Measurements from ENCODE around the gene MYZAP. TPM values are rescaled to one million over a fixed set of nuclear protein-coding genes. Genes with fewer than 3 reads are reported as not detected.
A peak's percentile ranks its signal among the peaks of the same experiment; 100 is the strongest.

MYZAP gene
- total and polyA plus RNA-seq, 7 donors, result 7.2 to 55.6 (median 39.1) TPM

GRCh38 chr15:57565311-57565710, 26.4 kb upstream of the MYZAP start:
- TF ChIP-seq POLR2A (IDR thresholded peaks at IDR 0.05) (no peak), EP300 (IDR thresholded peaks at IDR 0.05) (no peak), CTCF (IDR thresholded peaks at IDR 0.05) (no peak), POLR2AphosphoS5 (IDR thresholded peaks at IDR 0.05) (no peak)
- no peaks in the 10 kb centered on the region for H3K27me3 ChIP-seq
- no peak for DNase-seq
- no peak overlapping the region for H3K27ac ChIP-seq
- no peak overlapping the region for H3K4me3 ChIP-seq
- peaks cover 0 to 27% (median 21%) of the 10 kb centered on the region in 4 donors for H3K4me1 ChIP-seq
- intact Hi-C loops (cut with DNase I), result no loop called here
- H3K9me3 ChIP-seq, result no peaks in the 10 kb centered on the region
- WGBS, 2 donors, result 6 to 16% methylated on average over 10 of the region's 10 CpGs
- no peaks in the 10 kb centered on the region for H3K36me3 ChIP-seq

- Histone ChIP-seq H3K27me3 (no peaks in the 10 kb centered on the region), H3K27ac (peak overlapping the region in 3 of 4 donors; percentile 25 to 61 (median 56)), H3K4me1 (peaks cover 0 to 18% (median 15%) of the 10 kb centered on the region in 4 donors), H3K9me3 (no peaks in the 10 kb centered on the region), H3K4me3 (no peak overlapping the region), H3K36me3 (no peaks in the 10 kb centered on the region)
- TF ChIP-seq EP300 (IDR thresholded peaks at IDR 0.05), result peak in 1 of 4 donors; percentile 60
- TF ChIP-seq CTCF (IDR thresholded peaks at IDR 0.05), result no peak
- no peak for TF ChIP-seq POLR2A (IDR thresholded peaks at IDR 0.05)
- peak; percentile 10 to 73 (median 34) for TF ChIP-seq POLR2AphosphoS5 (IDR thresholded peaks at IDR 0.05)
- intact Hi-C loops (cut with DNase I), result no loop called here
- 9 to 54% methylated on average over 4 of the region's 4 CpGs for WGBS, 2 donors
- DNase-seq, result peak; percentile 81
These were observed 24.9 kb upstream of the MYZAP start for GRCh38 chr15:57566834-57567233.

- intact Hi-C loops (cut with DNase I), result no loop called here
- TF ChIP-seq EP300 (IDR thresholded peaks at IDR 0.05), result no peak
- TF ChIP-seq CTCF (IDR thresholded peaks at IDR 0.05), result no peak
- TF ChIP-seq POLR2A (IDR thresholded peaks at IDR 0.05), result no peak
- TF ChIP-seq POLR2AphosphoS5 (IDR thresholded peaks at IDR 0.05), result no peak
- peak overlapping the region in 1 of 4 donors; percentile 61 for H3K27ac ChIP-seq
- H3K9me3 ChIP-seq, result no peaks in the 10 kb centered on the region
- no peak overlapping the region for H3K4me3 ChIP-seq
- no peaks in the 10 kb centered on the region for H3K36me3 ChIP-seq
- H3K27me3 ChIP-seq, result no peaks in the 10 kb centered on the region
- H3K4me1 ChIP-seq, result peaks cover 0 to 18% (median 15%) of the 10 kb centered on the region in 4 donors
- 71 to 84% methylated on average over 3 of the region's 3 CpGs for WGBS, 2 donors
- DNase-seq, result no peak
These were observed 23.8 kb upstream of the MYZAP start for GRCh38 chr15:57567891-57568290.

- no peak for DNase-seq
- TF ChIP-seq CTCF (IDR thresholded peaks at IDR 0.05) (no peak), POLR2AphosphoS5 (IDR thresholded peaks at IDR 0.05) (no peak), EP300 (IDR thresholded peaks at IDR 0.05) (no peak), POLR2A (IDR thresholded peaks at IDR 0.05) (no peak)
- Histone ChIP-seq H3K9me3 (no peaks in the 10 kb centered on the region), H3K4me3 (no peak overlapping the region), H3K27ac (no peak overlapping the region), H3K27me3 (no peaks in the 10 kb centered on the region), H3K36me3 (no peaks in the 10 kb centered on the region), H3K4me1 (peaks cover 0 to 18% (median 15%) of the 10 kb centered on the region in 4 donors)
- whole genome bisulfite sequencing, 2 donors, result 67 to 80% methylated on average over 2 of the region's 2 CpGs
- intact Hi-C loops (cut with DNase I), result no loop called here
These were observed 23.4 kb upstream of the MYZAP start for GRCh38 chr15:57568299-57568698.

- Histone ChIP-seq H3K4me3 (no peak overlapping the region), H3K27ac (no peak overlapping the region), H3K9me3 (no peaks in the 10 kb centered on the region), H3K36me3 (no peaks in the 10 kb centered on the region), H3K4me1 (peaks cover 0 to 18% (median 14%) of the 10 kb centered on the region in 4 donors), H3K27me3 (no peaks in the 10 kb centered on the region)
- TF ChIP-seq POLR2A (IDR thresholded peaks at IDR 0.05) (no peak), EP300 (IDR thresholded peaks at IDR 0.05) (no peak), POLR2AphosphoS5 (IDR thresholded peaks at IDR 0.05) (no peak), CTCF (IDR thresholded peaks at IDR 0.05) (no peak)
- intact Hi-C loops (cut with DNase I), result no loop called here
- no peak for DNase-seq
- WGBS, 2 donors, result 91 to 93% methylated on average over 2 of the region's 2 CpGs
These were observed 21.4 kb upstream of the MYZAP start for GRCh38 chr15:57570340-57570739.

All from sigmoid colon (tissue), 7 donors.